ENCODE data around the gene SLC45A1. TPM values are rescaled to one million over a fixed set of nuclear protein-coding genes. Genes with fewer than 3 reads are reported as not detected.

Gene SLC45A1
- 1 to 10 TPM; 2.7 to 7.2 (median 4.5) TPM for total RNA-seq
- 1 to 10 TPM in 1 of 2 donors, under 1 TPM in 1; 0.70 to 4.7 TPM for polyA plus RNA-seq
- long read RNA-seq, donor 1, transcript SLC45A1-202 (9 exons, 2,784 nt) = major isoform, 12 of 31 reads
- long read RNA-seq, donor 1, transcript SLC45A1-204 (5 exons, 1,747 nt) = minor isoform, 6 of 31 reads
- long read RNA-seq, donor 1, partial matches to known transcripts = 1 of 31 reads
- long read RNA-seq, donor 1, other reads (novel, unspliced or antisense) = 11 of 31 reads
- long read RNA-seq, donor 2, partial matches to known transcripts = 0 of 1 reads
- long read RNA-seq, donor 2, other reads (novel, unspliced or antisense) = 0 of 1 reads
- long read RNA-seq, donor 3, partial matches to known transcripts = 1 of 11 reads
- long read RNA-seq, donor 3, other reads (novel, unspliced or antisense) = 2 of 11 reads

- 5 to 8% (median 7%) methylated on average over 65 to 75 of the region's 75 CpGs for WGBS, 3 donors
- no peak for TF ChIP-seq EP300 (IDR thresholded peaks at IDR 0.05)
- peak; percentile 72 for TF ChIP-seq POLR2A (IDR thresholded peaks at IDR 0.05)
- TF ChIP-seq CTCF (IDR thresholded peaks at IDR 0.05) = peak in 2 of 3 donors; percentile 12 to 13
- intact Hi-C loops (cut with DNase I) = loop anchor here in 3 of 4 donors (5.0 to 10.0 kb wide), 5 partner anchors 83 to 336 kb away; partner anchors contain the start of gene ERRFI1 (in 2 of the 3)
- peak within 1 kb of the TSS; percentile 61 for H3K4me3 ChIP-seq
- no peaks in the 10 kb centered on the region for H3K36me3 ChIP-seq
- DNase-seq = peak; percentile 81 to 90 (median 86)
- no peaks in the 10 kb centered on the region for H3K27me3 ChIP-seq
- H3K4me1 ChIP-seq (ENCODE audit: insufficient read depth) = peaks cover 12% of the 10 kb centered on the region
- H3K9me3 ChIP-seq = no peaks in the 10 kb centered on the region
- H3K27ac ChIP-seq = peak within 1 kb of the TSS in 1 of 2 donors; percentile 31
Observed at GRCh38 chr1:8317647-8318381, at the start of gene SLC45A1. Gene SLC45A1 (plus strand): TSS chr1:8318114. CDS start chr1:8324330, 6,216 bp downstream.

- no peak overlapping the region for H3K27ac ChIP-seq
- H3K9me3 ChIP-seq = no peaks in the 10 kb centered on the region
- intact Hi-C loops (cut with DNase I) = no loop called here
- H3K36me3 ChIP-seq = no peaks in the 10 kb centered on the region
- 59 to 82% (median 70%) methylated on average over 4 of the region's 4 CpGs for WGBS, 3 donors
- no peak for DNase-seq
- TF ChIP-seq EP300 (IDR thresholded peaks at IDR 0.05) = no peak
- no peak for TF ChIP-seq POLR2A (IDR thresholded peaks at IDR 0.05)
- no peak for TF ChIP-seq CTCF (IDR thresholded peaks at IDR 0.05)
- H3K27me3 ChIP-seq = no peaks in the 10 kb centered on the region
- no peak overlapping the region for H3K4me3 ChIP-seq
- H3K4me1 ChIP-seq (ENCODE audit: insufficient read depth) = no peaks in the 10 kb centered on the region
Observed at GRCh38 chr1:8273036-8273435, 44.9 kb upstream of the SLC45A1 start.

GRCh38 chr1:8274352-8274751 lies 43.6 kb upstream of the SLC45A1 start:
- Histone ChIP-seq H3K4me3 (no peak overlapping the region), H3K27me3 (no peaks in the 10 kb centered on the region), H3K27ac (no peak overlapping the region), H3K36me3 (no peaks in the 10 kb centered on the region), H3K9me3 (no peaks in the 10 kb centered on the region), H3K4me1 (ENCODE audit: insufficient read depth) (no peaks in the 10 kb centered on the region)
- intact Hi-C loops (cut with DNase I) = no loop called here
- no peak for DNase-seq
- 46 to 54% (median 50%) methylated on average over 8 of the region's 8 CpGs for WGBS, 3 donors
- TF ChIP-seq CTCF (IDR thresholded peaks at IDR 0.05) (no peak), POLR2A (IDR thresholded peaks at IDR 0.05) (no peak), EP300 (IDR thresholded peaks at IDR 0.05) (no peak)

- Histone ChIP-seq H3K27me3 (no peaks in the 10 kb centered on the region), H3K4me1 (ENCODE audit: insufficient read depth) (no peaks in the 10 kb centered on the region), H3K9me3 (no peaks in the 10 kb centered on the region), H3K4me3 (no peak overlapping the region), H3K36me3 (no peaks in the 10 kb centered on the region), H3K27ac (no peak overlapping the region)
- no peak for DNase-seq
- WGBS, 3 donors = 90 to 94% (median 92%) methylated on average over 21 of the region's 21 CpGs
- intact Hi-C loops (cut with DNase I) = no loop called here
- no peak for TF ChIP-seq CTCF (IDR thresholded peaks at IDR 0.05)
- no peak for TF ChIP-seq EP300 (IDR thresholded peaks at IDR 0.05)
- TF ChIP-seq POLR2A (IDR thresholded peaks at IDR 0.05) = no peak
Observed at GRCh38 chr1:8276173-8276914, 41.6 kb upstream of the SLC45A1 start.
